ENCODE data around the gene LRRC4B. TPM values are rescaled to one million over a fixed set of nuclear protein-coding genes. Genes with fewer than 3 reads are reported as not detected.

LRRC4B gene
- total and polyA plus RNA-seq, 2 of the 8 experiments (the other 6 are each of a cell fraction or from before 2014, with no cell fraction given), result 13.4 to 21.2 TPM

DNA sequence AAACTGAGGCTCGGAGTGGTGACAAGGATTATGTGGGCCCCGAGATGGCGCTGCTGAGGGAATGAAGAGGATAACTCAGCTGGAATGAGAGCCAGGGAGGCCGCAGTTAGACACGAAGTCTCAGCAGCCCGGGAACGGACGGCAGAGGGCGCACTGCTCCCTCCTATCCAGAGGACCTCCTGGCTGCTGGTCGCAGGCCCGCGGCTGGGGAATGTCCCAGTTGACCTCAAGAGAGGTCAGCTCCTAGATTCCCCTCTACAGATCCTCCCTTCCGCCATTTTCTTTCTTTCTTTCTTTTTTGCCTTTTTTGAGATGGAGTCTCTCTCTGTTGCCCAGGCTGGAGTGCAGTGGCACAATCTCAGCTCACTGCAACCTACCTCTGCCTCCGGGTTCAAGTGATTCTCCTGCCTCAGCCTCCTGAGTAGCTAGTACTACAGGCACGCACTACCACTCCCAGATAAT, 30.4 kb downstream of the LRRC4B start (continued):
- TF ChIP-seq RNF2 (IDR thresholded peaks at IDR 0.05; ENCODE audit: borderline replicate concordance, low read depth, low read length, missing control alignments, poor library complexity, severe bottlenecking) (no peak), POU5F1 (IDR thresholded peaks at IDR 0.05; ENCODE audit: low read depth, low read length) (no peak), BRCA1 (IDR thresholded peaks at IDR 0.05; ENCODE audit: low read depth, low read length) (no peak), KDM1A (IDR thresholded peaks at IDR 0.05; ENCODE audit: borderline replicate concordance, low read length) (peak; percentile 86), SP1 (IDR thresholded peaks at IDR 0.05; ENCODE audit: low read depth, low read length) (no peak), BACH1 (IDR thresholded peaks at IDR 0.05; ENCODE audit: low read length) (no peak), TEAD4 (IDR thresholded peaks at IDR 0.05; ENCODE audit: low read depth, low read length) (peak; percentile 64; the same call in 1 of the 2 replicates), POLR2AphosphoS5 (IDR thresholded peaks at IDR 0.05; ENCODE audit: low read depth, low read length) (no peak; the same call in 1 of the 2 replicates), NRF1 (IDR thresholded peaks at IDR 0.05; ENCODE audit: low read depth, low read length) (no peak), ZNF274 (IDR thresholded peaks at IDR 0.05; ENCODE audit: borderline replicate concordance, extremely low read depth, low read length) (no peak), JUND (IDR thresholded peaks at IDR 0.05; ENCODE audit: low read length) (peak; percentile 42; the same call in 1 of the 2 replicates), RAD21 (IDR thresholded peaks at IDR 0.05 in 1 of 2, conservative IDR thresholded peaks at IDR 0.05 in 1 of 2; ENCODE audit: low read depth in 2 of 2, low read length in 2 of 2) (peak; percentile 89 to 91), RFX5 (IDR thresholded peaks at IDR 0.05; ENCODE audit: borderline replicate concordance, low read depth, low read length) (peak; percentile 42; the same call in 1 of the 2 replicates), SRF (IDR thresholded peaks at IDR 0.05; ENCODE audit: low read depth, low read length) (peak; percentile 18; the same call in 1 of the 2 replicates), SP2 (IDR thresholded peaks at IDR 0.05; ENCODE audit: low read length) (no peak), PHF8 (conservative IDR thresholded peaks at IDR 0.05; ENCODE audit: low read depth, low read length) (no peak), SAP30 (IDR thresholded peaks at IDR 0.05; ENCODE audit: insufficient read depth, insufficient replicate concordance, low read length) (no peak), JUN (IDR thresholded peaks at IDR 0.05; ENCODE audit: low read depth, low read length) (no peak)
- TF ChIP-seq, protein P1, sequence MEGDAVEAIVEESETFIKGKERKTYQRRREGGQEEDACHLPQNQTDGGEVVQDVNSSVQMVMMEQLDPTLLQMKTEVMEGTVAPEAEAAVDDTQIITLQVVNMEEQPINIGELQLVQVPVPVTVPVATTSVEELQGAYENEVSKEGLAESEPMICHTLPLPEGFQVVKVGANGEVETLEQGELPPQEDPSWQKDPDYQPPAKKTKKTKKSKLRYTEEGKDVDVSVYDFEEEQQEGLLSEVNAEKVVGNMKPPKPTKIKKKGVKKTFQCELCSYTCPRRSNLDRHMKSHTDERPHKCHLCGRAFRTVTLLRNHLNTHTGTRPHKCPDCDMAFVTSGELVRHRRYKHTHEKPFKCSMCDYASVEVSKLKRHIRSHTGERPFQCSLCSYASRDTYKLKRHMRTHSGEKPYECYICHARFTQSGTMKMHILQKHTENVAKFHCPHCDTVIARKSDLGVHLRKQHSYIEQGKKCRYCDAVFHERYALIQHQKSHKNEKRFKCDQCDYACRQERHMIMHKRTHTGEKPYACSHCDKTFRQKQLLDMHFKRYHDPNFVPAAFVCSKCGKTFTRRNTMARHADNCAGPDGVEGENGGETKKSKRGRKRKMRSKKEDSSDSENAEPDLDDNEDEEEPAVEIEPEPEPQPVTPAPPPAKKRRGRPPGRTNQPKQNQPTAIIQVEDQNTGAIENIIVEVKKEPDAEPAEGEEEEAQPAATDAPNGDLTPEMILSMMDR (IDR thresholded peaks at IDR 0.05; ENCODE audit: control extremely low read depth in 1 of 3, insufficient read depth in 1 of 3, low read depth in 1 of 3, low read length in 3 of 3), result peak; percentile 98 to 100 (median 99)
- TF ChIP-seq, protein P2, sequence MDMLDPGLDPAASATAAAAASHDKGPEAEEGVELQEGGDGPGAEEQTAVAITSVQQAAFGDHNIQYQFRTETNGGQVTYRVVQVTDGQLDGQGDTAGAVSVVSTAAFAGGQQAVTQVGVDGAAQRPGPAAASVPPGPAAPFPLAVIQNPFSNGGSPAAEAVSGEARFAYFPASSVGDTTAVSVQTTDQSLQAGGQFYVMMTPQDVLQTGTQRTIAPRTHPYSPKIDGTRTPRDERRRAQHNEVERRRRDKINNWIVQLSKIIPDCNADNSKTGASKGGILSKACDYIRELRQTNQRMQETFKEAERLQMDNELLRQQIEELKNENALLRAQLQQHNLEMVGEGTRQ (IDR thresholded peaks at IDR 0.05; ENCODE audit: low read length), result no peak
- TF ChIP-seq, protein P3, sequence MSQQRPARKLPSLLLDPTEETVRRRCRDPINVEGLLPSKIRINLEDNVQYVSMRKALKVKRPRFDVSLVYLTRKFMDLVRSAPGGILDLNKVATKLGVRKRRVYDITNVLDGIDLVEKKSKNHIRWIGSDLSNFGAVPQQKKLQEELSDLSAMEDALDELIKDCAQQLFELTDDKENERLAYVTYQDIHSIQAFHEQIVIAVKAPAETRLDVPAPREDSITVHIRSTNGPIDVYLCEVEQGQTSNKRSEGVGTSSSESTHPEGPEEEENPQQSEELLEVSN (IDR thresholded peaks at IDR 0.05), result peak; percentile 23; the same call in 1 of the 2 replicates
